GM21576 (cell line): ENCODE measurements around the gene HLA-DPA1.

ENCODE experiments used
- ATAC-seq: cut with Tn5 transposase; IDR thresholded peaks from one replicate; pipeline ENCODE4 v1.9.1; 2021; ENCODE audit warnings: mild to moderate bottlenecking, moderate library complexity; ENCODE audit not compliant: unreplicated experiment

HLA-DPA1 gene

DNA sequence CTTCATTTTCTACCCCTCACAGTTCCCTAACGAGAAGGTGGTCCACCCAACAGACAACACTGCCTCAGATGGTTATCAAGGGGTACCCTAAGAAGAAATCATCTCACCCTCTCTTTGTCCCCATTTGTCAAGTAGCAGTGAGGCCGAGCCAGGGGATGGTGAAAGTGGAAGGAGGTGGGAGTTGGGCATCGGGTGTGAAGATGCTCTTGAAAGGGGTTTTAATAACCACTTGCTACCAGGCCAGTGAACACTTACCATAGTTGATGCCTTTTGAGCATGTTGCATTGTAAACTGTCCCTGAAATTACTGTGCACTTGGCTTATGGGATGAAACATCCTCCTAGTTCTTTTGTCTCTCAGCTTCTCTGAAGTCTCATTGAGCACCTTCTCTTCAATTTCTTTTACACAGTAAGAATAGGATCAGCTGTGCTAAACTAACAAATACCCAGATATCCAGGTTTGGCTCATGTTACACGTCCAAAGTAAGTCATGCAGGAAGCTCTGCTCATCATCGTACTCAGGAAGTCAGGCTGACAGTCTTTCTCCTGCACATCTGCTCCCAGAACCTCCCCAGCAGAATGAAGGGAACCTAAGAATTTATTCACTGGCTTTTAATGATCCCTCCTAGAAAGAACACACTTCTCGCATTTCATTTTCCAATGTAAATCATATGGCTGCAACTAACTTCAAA lies 15.6 kb upstream of the HLA-DPA1 start:
- no peak for ATAC-seq

GRCh38 chr6:33088258-33088930 lies 14.9 kb upstream of the HLA-DPA1 start:
- no peak for ATAC-seq

GRCh38 chr6:33085627-33086026 lies 12.2 kb upstream of the HLA-DPA1 start:
- ATAC-seq = no peak

DNA sequence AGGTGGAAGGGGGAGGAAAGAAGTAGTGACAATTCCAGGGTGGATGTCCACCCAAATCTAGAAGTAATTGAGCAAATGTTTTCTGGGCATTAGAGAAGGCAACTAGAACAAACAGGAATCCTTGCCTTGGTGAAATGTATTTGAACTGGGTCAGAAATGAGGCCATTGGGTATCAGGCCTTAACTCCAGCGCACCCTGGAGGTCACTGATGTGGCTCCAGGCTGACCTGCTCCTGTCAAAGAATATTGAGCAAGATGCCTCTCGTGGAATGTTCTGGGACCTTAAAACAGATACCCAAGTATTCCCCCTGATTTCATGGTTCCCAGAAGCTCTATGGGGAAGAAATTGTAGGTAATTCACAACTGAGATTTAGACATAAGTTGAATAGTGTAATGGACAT lies 9.3 kb upstream of the HLA-DPA1 start:
- no peak for ATAC-seq

DNA sequence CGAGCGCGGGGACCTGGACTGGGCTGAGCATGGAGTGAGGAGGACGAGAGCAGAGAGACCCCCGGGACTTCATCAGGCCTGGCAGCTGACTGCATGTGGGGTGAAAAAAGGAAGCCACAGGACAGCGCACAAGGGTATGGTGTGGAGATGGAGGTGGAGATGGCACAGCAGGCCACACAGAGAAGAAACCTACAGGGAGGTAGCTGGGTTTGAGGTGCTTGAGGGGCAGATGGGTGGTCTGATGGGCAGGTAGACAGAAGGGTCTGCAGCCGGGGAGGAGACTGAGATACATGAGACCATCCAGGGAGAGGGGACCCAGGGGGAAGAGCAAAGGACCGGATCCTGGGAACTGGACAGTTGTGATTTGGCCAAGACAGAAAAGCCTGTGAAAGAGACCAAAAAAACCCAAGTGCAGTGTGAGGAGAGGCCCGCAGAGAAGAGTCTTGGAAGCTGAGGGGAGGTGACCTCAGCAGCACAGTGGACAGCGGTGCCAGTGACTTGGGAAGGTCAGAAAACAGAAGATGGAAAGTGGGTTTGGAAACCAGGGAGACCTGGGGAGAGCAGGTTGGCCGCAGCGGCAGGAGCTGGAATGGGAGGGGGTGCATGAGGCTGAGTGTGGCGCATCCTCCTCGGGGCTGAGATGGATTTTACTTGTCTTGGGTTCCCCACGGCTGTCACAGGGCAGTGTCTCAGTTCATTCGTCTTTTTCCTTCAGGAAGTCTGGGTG lies 7.8 kb upstream of the HLA-DPA1 start:
- ATAC-seq = no peak

GRCh38 chr6:33080127-33081089 lies 7.0 kb upstream of the HLA-DPA1 start:
- no peak for ATAC-seq

DNA sequence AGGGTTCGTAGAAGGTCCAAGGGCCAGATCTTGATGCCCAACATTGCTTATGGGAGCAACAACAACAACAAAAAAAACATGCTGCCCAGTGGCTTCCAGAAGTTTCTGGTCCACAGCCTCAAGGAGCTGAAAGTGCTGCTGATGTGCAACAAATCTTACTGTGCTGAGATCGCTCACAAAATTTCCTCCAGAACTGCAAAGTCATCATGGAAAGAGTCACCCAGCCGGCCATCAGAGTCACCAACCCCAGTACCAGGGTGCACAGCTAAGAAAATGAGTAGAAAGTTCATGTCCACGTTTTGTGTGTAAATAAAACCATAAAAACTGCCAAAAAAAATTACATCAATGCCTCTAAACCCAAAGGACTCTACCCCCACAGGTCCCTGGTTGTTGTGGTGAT lies 6.1 kb upstream of the HLA-DPA1 start:
- no peak for ATAC-seq

GRCh38 chr6:33078919-33079521 lies 5.6 kb upstream of the HLA-DPA1 start:
- no peak for ATAC-seq

DNA sequence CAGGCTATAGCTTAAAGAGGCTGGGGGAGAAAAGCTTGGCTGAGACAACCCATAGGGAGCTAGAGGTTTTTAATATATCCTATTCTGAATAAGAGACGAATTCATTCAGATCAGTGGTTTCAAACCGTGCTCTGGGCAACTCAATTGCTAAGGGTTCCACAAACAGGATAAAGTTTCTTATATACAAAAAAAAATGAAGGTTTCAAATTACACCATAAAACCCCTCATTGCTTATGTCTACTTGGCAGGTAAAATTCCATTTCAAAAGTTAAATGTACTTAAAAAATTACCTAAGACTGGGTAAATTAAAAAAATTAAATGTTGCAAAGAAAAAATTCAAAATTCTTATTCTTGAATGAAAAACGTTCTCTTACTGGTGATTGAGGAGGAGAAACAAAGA lies 5.0 kb upstream of the HLA-DPA1 start:
- ATAC-seq = no peak

- ATAC-seq = no peak
Observed at GRCh38 chr6:33077908-33078307, 4.5 kb upstream of the HLA-DPA1 start.

DNA sequence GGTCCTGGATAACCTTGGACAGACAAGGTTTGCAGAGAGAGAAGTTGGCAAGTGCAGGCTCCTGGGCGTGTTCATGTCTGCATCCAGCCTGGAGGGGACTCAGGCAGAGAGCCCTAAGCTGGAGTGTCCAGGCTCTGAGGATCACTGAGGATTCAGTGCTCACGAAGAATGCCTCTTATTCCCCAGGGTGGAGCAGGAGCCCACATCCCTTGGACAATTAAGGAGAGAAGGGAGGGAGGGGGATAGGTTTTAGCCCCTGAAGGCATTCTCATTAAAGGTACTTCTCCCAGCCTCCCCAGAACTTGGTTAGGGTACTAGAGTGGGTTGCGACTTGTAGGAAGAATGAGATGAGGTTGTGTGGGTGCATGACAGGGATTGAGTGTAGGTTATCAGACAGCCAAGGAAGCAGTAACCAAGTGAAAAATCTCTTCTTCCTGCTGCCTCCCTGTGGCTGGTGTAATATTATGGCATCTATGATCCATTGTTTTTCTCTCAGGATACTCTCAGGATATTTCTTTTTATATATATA lies 3.0 kb upstream of the HLA-DPA1 start:
- no peak for ATAC-seq

- peak; percentile 64 for ATAC-seq
Observed at GRCh38 chr6:33075568-33076405, 2.3 kb upstream of the HLA-DPA1 start, which contains the start of gene HLA-DPB1. Gene HLA-DPB1, plus strand, starts transcription at chr6:33075990. Its CDS starts 52 bp downstream, at chr6:33076042.

DNA sequence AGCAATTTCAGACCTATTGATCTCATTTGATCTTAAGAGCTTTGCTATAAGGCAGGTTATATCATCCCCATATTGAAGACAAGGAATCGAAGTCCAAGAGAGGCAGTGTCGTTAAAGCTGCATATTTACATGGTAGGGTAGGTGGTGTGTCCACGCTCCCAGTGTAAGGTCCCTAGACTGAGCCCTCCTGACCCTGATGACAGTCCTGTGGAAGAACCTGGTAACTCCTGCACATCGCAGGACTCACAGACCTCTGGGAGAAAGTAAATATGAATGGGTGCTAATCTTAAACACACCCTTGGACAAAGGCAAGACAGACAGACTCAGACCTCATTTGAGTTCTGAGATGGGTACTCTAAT lies 1.7 kb upstream of the HLA-DPA1 start:
- ATAC-seq = peak; percentile 14

DNA sequence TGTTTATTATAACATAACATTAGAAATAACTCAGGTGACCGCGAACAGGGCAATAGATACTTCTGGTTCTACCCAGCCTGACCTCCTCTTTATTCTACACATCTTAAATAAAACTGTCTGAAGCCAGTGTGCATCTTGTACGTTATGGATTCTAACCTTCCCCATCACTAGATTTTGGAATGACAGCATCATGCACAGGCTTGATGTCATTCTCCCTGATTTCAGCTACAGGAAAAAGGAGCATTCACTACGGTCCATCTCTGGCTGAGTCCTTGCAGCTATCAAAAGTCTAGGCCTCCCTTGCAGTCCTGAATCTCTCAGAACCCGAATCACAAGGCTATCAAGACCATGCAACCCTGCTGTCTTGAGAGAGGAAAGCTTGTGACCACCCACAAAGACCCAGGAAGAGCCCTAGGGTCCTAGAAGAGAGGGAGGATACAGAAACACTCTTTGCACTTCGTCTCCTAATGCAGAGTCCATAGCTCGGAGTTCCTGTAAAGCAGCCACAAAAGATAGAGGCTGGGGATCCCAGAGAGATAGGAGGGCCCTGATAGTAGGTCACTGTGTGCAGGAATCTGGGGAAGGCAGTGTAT lies 845 bp downstream of the HLA-DPA1 start:
- no peak for ATAC-seq

DNA sequence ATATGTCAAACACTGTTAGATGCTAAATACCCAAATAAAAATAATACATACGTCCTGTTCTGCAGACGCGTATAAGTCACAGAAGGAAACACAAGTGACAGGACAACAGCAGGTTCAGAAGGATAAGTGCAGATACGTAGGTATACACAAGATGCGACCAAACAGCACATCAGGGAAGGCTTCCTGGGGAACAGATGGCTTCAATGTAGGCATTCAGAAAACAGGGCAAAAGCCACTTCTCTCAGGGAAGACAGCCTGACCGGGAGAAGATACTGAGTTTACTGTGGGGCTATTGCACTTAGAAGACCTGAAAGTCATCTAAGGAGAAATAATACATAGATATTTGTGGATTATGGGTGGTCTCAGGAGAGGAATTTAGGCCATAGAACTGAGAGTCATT lies 1.9 kb downstream of the HLA-DPA1 start:
- no peak for ATAC-seq

GRCh38 chr6:33070909-33071308 lies 2.5 kb downstream of the HLA-DPA1 start:
- ATAC-seq = no peak

GRCh38 chr6:33069021-33069738 lies 4.3 kb downstream of the HLA-DPA1 start:
- no peak for ATAC-seq

DNA sequence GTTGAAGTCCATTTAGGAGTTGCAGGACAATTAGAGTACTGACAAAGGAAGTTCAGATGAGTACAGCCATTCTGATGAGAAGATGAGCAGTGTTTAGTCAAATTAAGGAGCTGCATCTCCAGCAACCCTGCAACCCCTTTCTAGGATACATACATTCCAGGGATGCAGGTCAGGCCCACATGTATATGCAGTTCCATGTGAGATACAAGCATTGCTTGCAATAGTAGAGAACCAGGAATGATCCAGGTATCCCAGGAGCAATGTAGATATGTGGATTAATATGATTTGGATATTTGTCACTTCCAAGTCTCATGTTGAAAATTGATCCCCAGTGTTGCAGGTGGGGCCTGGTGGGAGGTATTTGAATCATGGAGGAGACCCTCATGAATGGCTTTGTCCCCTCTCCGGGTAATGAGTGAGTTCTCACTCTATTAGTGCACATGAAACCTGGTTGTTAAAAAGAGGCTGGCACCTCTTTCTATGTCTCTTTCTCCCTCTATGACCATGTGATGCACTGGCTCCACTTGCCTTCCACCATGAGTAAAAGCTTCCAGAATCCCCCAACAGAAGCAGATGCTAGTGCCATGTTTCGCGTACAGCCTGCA lies 6.4 kb downstream of the HLA-DPA1 start:
- ATAC-seq = no peak
